ENCODE results near the gene CYP2A7.
A peak's percentile ranks its signal among the peaks of the same experiment; 100 is the strongest.
"Not testable (repeated sequence)": the region's sequence is repeated elsewhere in the genome, so short reads cannot be mapped to it uniquely, and the experiment has no call there.

CYP2A7 gene

DNA sequence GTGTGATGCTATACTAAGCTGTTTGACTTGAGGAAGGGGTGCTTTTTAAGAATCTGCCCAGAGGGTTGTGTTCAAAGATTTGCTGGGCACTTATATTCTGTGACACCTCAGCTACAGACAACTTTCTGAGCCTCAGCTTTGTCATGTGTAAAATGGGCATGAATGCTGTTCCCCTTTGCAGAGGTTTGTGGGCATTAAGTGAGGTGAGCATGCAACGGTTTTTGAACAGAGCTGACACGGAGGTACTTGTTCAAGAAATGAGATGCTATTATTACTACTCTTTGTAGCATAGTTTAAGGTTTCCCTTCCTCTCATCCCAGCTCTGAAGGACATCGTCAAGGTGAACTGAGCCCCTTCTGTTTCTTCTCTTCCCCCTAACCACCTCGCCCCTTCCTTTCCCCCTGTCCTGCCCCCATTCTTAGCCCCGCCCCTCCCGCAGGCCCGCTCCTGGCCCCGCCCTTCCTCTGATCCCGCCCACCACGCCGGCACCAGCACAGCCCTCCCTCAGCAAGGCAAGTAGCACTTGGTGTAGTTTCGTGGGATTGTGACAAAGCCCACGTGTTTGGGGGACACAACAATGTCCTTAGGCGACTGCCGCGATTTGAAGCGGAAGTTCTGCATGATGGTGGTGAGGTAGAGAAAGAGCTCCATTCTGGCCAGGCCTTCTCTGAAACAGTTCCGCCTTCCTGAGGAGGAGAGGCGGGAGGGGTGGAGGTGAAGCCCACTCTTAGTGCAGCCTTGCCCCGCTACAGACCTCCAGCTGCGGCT is 26.1 kb upstream of the CYP2A7 start:
- H3K27ac Mint-ChIP-seq = peak overlapping the region; percentile 61
- peak overlapping the region; percentile 84 for H3K4me3 Mint-ChIP-seq
- no peaks in the 10 kb centered on the region for H3K9me3 Mint-ChIP-seq (ENCODE audit: low read depth)
- H3K36me3 Mint-ChIP-seq = peaks cover 6% of the 10 kb centered on the region
- peaks cover 16% of the 10 kb centered on the region for H3K4me1 Mint-ChIP-seq (ENCODE audit: low read depth)
- no peaks in the 10 kb centered on the region for H3K27me3 Mint-ChIP-seq

- Mint-ChIP-seq H3K27ac (no peak overlapping the region), H3K27me3 (no peaks in the 10 kb centered on the region), H3K4me1 (ENCODE audit: low read depth) (peaks cover 16% of the 10 kb centered on the region), H3K36me3 (no peaks in the 10 kb centered on the region), H3K9me3 (ENCODE audit: low read depth) (no peaks in the 10 kb centered on the region), H3K4me3 (no peak overlapping the region)
Observed at GRCh38 chr19:40906512-40906911, 24.5 kb upstream of the CYP2A7 start.

- H3K4me1 Mint-ChIP-seq (ENCODE audit: low read depth) = peaks cover 29% of the 10 kb centered on the region
- H3K9me3 Mint-ChIP-seq (ENCODE audit: low read depth); H3K36me3 Mint-ChIP-seq; H3K4me3 Mint-ChIP-seq; H3K27me3 Mint-ChIP-seq; H3K27ac Mint-ChIP-seq: not testable (repeated sequence)
Observed at GRCh38 chr19:40904673-40905156, 22.7 kb upstream of the CYP2A7 start.

- H3K4me1 Mint-ChIP-seq (ENCODE audit: low read depth) = peaks cover 16% of the 10 kb centered on the region
- H3K4me3 Mint-ChIP-seq; H3K9me3 Mint-ChIP-seq (ENCODE audit: low read depth); H3K36me3 Mint-ChIP-seq; H3K27ac Mint-ChIP-seq; H3K27me3 Mint-ChIP-seq: not testable (repeated sequence)
Observed at GRCh38 chr19:40901975-40902750, 20.1 kb upstream of the CYP2A7 start.

GRCh38 chr19:40900521-40900920 is 18.5 kb upstream of the CYP2A7 start:
- H3K27me3 Mint-ChIP-seq; H3K4me3 Mint-ChIP-seq; H3K27ac Mint-ChIP-seq; H3K36me3 Mint-ChIP-seq; H3K9me3 Mint-ChIP-seq (ENCODE audit: low read depth): not testable (repeated sequence)
- peaks cover 16% of the 10 kb centered on the region for H3K4me1 Mint-ChIP-seq (ENCODE audit: low read depth)

DNA sequence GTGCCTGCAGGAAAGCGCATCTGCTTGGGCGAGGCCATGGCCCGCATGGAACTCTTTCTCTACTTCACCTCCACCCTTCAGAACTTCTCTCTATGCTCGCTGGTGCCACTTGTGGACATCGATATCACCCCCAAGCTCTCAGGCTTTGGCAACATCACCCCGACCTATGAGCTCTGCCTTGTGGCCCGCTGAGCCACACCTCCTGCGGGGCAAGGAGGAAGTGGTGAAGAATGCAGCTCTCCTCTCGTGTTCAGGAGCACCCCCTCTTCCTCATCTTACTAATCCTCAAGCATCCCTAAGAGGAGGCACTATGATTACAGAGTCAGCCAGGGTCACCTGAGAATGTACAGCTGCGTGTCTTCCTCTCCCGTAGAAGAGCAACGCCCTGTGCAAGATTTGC is 17.9 kb upstream of the CYP2A7 start:
- H3K4me3 Mint-ChIP-seq = peak overlapping the region; percentile 1
- H3K4me1 Mint-ChIP-seq (ENCODE audit: low read depth) = peaks cover 16% of the 10 kb centered on the region
- not testable (repeated sequence) for H3K9me3 Mint-ChIP-seq (ENCODE audit: low read depth); H3K27ac Mint-ChIP-seq; H3K36me3 Mint-ChIP-seq; H3K27me3 Mint-ChIP-seq

DNA sequence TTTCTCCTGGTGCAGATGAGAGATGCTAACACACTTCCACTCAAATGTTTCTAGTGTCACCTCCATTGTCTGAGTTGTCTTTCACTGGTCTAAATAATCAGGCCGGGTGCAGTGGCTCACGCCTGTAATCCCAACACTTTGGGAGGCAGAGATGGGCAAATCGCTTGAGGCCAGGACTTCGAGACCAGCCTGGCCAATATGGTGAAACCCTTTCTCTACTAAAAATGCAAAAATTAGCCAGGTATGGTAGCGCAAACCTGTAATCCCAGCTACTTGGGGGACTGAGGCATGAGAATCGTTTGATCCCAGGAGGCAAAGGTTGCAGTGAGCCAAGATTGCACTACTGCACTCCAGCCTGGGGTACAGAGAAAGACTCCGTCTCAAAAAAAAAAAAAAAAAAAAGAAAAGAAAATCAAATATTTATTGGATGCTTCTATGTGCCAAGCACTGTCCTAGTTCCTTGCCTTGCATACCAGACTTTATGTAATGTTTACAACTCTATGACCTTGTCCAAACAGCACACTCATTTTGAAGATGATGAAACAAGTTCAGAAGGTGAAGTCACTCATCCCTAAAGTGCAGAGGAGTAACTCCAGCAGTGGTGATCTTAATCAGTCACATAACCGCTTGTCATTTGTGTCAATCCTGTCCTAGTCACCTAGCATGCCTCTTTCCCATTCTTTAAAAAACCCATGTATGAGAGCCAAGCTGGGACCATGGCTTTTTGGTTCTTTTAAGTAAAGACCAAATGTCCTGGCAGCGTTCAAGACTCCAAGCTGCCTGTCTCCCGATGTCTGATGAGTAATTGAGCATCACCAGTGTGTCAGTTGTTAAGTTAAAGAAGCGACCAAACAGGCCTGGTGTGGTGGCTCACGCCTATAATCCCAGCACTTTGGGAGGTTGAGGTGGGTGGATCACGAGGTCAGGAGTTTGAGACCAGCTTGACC is 15.1 kb upstream of the CYP2A7 start:
- H3K4me1 Mint-ChIP-seq (ENCODE audit: low read depth) = peaks cover 16% of the 10 kb centered on the region
- not testable (repeated sequence) for H3K27ac Mint-ChIP-seq; H3K9me3 Mint-ChIP-seq (ENCODE audit: low read depth); H3K27me3 Mint-ChIP-seq; H3K4me3 Mint-ChIP-seq; H3K36me3 Mint-ChIP-seq

DNA sequence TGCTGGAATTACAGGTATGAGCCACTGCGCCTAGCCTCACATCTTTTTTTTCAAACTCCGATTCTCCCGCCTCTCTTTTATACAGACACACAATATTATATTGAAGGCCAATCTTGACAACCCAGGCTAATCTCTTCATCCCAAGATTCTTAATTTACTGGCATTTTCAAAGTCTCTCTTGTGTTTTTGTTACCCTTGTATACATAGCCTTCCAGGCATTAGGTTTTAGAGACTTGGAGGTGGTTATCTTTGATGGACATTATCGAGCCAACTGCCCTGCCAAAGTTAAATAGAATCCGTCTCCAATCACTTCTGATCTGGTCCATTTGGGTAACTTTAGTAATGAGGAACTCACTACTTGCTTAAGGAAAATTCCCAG is 14.4 kb upstream of the CYP2A7 start:
- no peaks in the 10 kb centered on the region for H3K9me3 Mint-ChIP-seq (ENCODE audit: low read depth)
- peaks cover 16% of the 10 kb centered on the region for H3K4me1 Mint-ChIP-seq (ENCODE audit: low read depth)
- H3K4me3 Mint-ChIP-seq = no peak overlapping the region
- peaks cover 2% of the 10 kb centered on the region for H3K36me3 Mint-ChIP-seq
- peaks cover 3% of the 10 kb centered on the region for H3K27me3 Mint-ChIP-seq
- H3K27ac Mint-ChIP-seq = no peak overlapping the region

DNA sequence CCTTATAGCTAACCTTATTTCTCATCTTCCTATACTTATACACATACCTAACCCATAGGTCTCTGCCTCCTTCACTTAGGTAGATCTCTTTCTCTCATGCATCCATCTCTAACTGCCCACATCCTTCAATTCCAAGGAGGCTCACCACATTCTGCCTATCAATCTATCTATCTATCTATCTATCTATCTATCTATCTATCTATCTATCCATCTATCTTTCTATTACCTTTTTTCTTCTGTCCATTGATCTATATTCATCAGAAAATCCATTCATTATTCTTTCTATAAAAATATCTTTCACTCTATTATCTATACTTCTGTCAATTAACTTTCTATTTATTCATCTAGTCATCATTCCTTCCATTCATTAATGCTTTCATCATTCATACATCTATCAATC is 11.1 kb upstream of the CYP2A7 start:
- Mint-ChIP-seq H3K36me3 (peaks cover 2% of the 10 kb centered on the region), H3K4me1 (ENCODE audit: low read depth) (no peaks in the 10 kb centered on the region), H3K27me3 (peaks cover 3% of the 10 kb centered on the region), H3K9me3 (ENCODE audit: low read depth) (no peaks in the 10 kb centered on the region), H3K27ac (no peak overlapping the region), H3K4me3 (no peak overlapping the region)

DNA sequence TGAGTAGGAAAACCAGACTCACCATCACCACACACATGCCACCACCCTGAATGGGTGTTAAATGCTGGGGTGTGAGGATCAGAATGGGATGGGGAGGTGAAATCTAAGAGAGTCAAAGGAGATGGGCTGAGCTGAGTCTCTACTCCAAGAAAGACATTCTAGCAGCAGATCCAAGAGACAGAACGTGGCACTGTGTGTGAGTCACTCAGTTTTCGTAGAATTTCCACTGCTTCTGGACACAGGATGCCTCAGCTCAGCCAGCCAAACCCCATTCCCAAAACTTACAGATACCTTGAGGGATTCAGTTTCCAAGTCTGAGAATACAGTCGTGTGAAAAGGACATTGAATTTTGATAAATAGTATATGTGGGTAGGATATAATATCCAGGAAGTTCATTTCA is 7.3 kb upstream of the CYP2A7 start:
- Mint-ChIP-seq H3K9me3 (ENCODE audit: low read depth) (no peaks in the 10 kb centered on the region), H3K36me3 (no peaks in the 10 kb centered on the region)

DNA sequence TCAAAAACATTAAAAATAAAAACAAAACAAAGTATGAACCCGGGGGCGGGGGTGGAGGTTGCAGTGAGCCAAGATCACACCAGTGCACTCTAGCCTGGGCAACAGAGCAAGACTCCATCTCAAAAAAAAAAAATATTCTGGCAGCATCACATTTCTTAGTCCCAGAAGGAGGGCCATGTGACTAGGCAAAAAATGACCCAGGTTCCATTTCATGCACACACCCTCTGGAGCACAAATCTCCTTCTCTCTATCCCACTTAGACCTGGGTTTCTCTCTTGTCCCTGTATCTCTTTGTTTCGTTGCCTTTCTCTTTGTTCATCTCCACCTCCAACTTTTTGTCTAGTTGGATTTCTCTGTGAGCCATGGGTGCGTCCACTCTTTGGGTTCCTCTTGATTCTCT is 6.2 kb upstream of the CYP2A7 start:
- no peaks in the 10 kb centered on the region for H3K9me3 Mint-ChIP-seq (ENCODE audit: low read depth)
- no peaks in the 10 kb centered on the region for H3K27me3 Mint-ChIP-seq
- no peaks in the 10 kb centered on the region for H3K4me1 Mint-ChIP-seq (ENCODE audit: low read depth)
- H3K27ac Mint-ChIP-seq = no peak overlapping the region
- no peaks in the 10 kb centered on the region for H3K36me3 Mint-ChIP-seq
- no peak overlapping the region for H3K4me3 Mint-ChIP-seq

More for the DNA sequence above, 7.3 kb upstream of the CYP2A7 start:
- Mint-ChIP-seq H3K4me1 (ENCODE audit: low read depth) (no peaks in the 10 kb centered on the region), H3K4me3 (no peak overlapping the region), H3K27ac (no peak overlapping the region), H3K27me3 (no peaks in the 10 kb centered on the region)

GRCh38 chr19:40884187-40884931 is 2.3 kb upstream of the CYP2A7 start:
- H3K27me3 Mint-ChIP-seq; H3K4me1 Mint-ChIP-seq (ENCODE audit: low read depth); H3K4me3 Mint-ChIP-seq; H3K36me3 Mint-ChIP-seq; H3K9me3 Mint-ChIP-seq (ENCODE audit: low read depth); H3K27ac Mint-ChIP-seq: not testable (repeated sequence)

- H3K27me3 Mint-ChIP-seq = peaks cover 20% of the 10 kb centered on the region
- not testable (repeated sequence) for H3K36me3 Mint-ChIP-seq; H3K4me3 Mint-ChIP-seq; H3K9me3 Mint-ChIP-seq (ENCODE audit: low read depth); H3K27ac Mint-ChIP-seq
- H3K4me1 Mint-ChIP-seq (ENCODE audit: low read depth) = peaks cover 11% of the 10 kb centered on the region
Observed at GRCh38 chr19:40879349-40879748, 2.7 kb downstream of the CYP2A7 start.

- H3K27ac Mint-ChIP-seq = peak overlapping the region; percentile 34
- not testable (repeated sequence) for H3K36me3 Mint-ChIP-seq; H3K4me1 Mint-ChIP-seq (ENCODE audit: low read depth); H3K9me3 Mint-ChIP-seq (ENCODE audit: low read depth)
- H3K4me3 Mint-ChIP-seq = peak overlapping the region; percentile 75
- peaks cover 14% of the 10 kb centered on the region for H3K27me3 Mint-ChIP-seq
Observed at GRCh38 chr19:40875526-40875951, 6.5 kb downstream of the CYP2A7 start.
